ENCODE measurements around the gene FGGY. TPM values are rescaled to one million over a fixed set of nuclear protein-coding genes. Genes with fewer than 3 reads are reported as not detected.
A peak's percentile ranks its signal among the peaks of the same experiment; 100 is the strongest.

Gene FGGY
- polyA plus RNA-seq, 6 donors from 2014 or later, result 6.1 to 12.0 (median 7.3) TPM

DNA sequence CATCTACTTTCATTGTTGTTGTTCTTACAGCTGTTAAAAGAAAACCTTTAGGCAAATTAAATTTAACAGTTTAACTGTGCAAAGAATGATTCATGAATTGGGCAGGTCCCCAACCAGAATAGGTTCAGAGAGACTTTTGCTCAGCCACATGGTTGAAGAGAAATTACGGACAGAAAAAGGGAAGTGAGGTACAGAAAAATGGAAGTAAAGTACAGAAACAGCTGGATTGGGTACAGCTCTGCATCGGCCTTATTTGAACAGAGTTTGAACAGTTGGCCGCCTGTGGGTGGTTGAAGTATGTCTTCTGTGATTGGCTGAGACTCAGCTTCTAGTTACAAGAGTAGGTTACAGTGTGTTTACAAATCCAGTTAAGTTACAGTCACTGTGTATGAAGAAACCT, 210.1 kb downstream of the FGGY start:
- Mint-ChIP-seq H3K9me3 (peaks cover 0 to 8% (median 4%) of the 10 kb centered on the region in 7 donors), H3K4me1 (peaks cover 5 to 11% (median 6%) of the 10 kb centered on the region in 3 donors), H3K36me3 (peaks cover 0 to 13% of the 10 kb centered on the region in 2 donors), H3K27ac (peak overlapping the region in 2 of 6 donors; percentile 52 to 88), H3K27me3 (no peaks in the 10 kb centered on the region), H3K4me3 (no peak overlapping the region)
- ATAC-seq (ENCODE audit: low read depth in 2 of 2) (peak; percentile 92 to 95), DNase-seq (peak; percentile 12)

DNA sequence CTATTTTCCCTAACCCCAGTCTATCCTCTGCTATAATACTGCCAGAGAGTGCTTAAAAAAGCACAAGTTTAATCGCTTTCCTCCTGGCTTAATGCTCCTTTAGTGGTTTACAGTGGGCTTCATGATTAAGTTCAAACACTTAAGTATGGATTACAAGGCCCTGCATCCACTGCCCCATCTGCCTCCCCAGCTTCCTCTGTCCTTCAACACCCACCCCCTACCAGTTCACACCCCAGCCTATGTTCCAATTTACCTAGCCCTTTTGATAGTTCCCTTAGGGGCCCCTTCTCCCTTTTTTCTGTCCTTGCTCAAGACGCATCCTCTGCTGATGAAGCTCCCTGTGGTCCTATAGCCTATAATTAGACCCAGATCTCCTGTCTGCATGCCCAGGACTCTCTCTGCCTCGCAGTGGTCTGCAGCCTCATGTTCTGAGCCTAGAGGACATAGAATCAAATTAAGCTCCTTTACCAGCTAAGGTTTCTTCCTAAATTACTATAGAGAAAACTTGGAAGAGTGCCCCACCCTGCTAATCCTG, 212.5 kb downstream of the FGGY start:
- DNase-seq, result no peak
- Mint-ChIP-seq H3K9me3 (peaks cover 0 to 8% (median 4%) of the 10 kb centered on the region in 7 donors), H3K27ac (peak overlapping the region in 1 of 6 donors; percentile 1), H3K4me3 (no peak overlapping the region), H3K4me1 (peaks cover 5 to 11% (median 6%) of the 10 kb centered on the region in 3 donors), H3K27me3 (no peaks in the 10 kb centered on the region), H3K36me3 (peaks cover 0 to 22% of the 10 kb centered on the region in 2 donors)
- ATAC-seq (ENCODE audit: low read depth in 2 of 2), result no peak

DNA sequence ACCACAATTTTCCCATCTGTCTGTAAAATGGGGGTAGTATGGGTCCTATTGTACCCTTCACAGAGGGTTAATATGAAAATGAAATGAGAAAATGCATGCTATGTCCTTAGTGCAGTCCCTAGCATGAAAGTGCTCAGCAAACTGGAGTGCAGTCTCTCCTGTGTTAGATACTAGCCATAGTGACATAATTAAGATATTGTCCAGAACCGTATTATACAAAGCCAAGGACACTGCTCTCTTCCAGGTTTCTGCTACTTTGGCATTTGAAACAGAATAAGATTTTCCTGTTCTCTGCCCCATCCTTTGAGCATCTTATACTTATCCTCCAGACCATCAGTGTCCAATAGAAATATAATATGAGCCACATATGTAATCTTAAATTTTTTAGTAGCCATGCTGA, 213.4 kb downstream of the FGGY start:
- no peak for DNase-seq
- no peak overlapping the region for H3K4me3 Mint-ChIP-seq
- peaks cover 0 to 30% of the 10 kb centered on the region in 2 donors for H3K36me3 Mint-ChIP-seq
- H3K27ac Mint-ChIP-seq, result no peak overlapping the region
- peaks cover 5 to 11% (median 6%) of the 10 kb centered on the region in 3 donors for H3K4me1 Mint-ChIP-seq
- no peak for ATAC-seq (ENCODE audit: low read depth in 2 of 2)
- no peaks in the 10 kb centered on the region for H3K27me3 Mint-ChIP-seq
- peaks cover 0 to 8% (median 4%) of the 10 kb centered on the region in 7 donors for H3K9me3 Mint-ChIP-seq

DNA sequence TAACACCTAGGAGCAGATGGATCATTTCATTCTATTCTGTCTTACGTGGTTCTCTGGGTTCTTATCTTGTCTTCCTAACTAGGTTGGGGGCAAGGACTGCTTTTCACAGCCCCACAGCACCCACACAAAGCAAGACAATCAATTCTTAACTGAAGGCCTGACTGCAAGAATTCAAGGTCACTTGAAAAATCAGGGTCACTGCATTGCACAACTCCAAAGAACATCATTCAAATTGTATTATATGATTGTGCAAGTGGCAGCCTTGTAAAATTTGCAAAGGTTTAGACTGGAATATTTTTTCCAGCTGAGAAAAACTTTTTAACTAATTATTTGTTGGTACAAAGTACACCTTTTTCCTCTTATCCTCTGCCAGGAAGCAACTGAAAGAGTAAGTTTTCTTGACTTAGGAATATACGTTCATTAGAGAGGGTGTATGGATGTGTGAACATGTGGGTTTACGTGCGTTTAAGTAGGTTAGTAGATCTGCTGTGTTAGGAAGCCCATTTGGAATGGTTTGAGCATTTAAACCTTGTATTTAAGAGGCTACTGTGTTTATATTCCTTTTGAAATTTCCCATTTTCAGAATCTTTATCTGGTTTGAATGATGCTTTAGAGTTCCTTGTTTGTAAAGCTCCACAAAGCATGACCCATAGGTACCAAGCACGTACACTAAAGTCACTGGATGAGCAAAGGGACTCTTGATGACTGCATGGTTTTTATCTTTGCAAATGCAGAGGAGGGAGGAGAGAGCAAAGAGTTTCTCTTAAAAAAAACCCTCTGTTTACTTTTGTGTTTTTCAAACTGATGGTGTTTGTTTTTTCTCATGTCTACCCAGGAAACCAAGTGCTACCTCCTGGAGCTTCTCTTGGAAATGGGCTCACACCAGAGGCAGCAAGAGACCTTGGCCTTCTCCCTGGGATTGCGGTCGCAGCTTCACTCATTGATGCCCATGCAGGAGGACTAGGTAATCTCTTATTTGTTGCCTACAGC, 214.9 kb downstream of the FGGY start:
- H3K27ac Mint-ChIP-seq, result no peak overlapping the region
- ATAC-seq (ENCODE audit: low read depth in 2 of 2), result no peak
- peaks cover 0 to 4% (median 2%) of the 10 kb centered on the region in 7 donors for H3K9me3 Mint-ChIP-seq
- peaks cover 4 to 6% (median 5%) of the 10 kb centered on the region in 3 donors for H3K4me1 Mint-ChIP-seq
- no peaks in the 10 kb centered on the region for H3K27me3 Mint-ChIP-seq
- no peak overlapping the region for H3K4me3 Mint-ChIP-seq
- DNase-seq, result no peak
- peaks cover 0 to 29% of the 10 kb centered on the region in 2 donors for H3K36me3 Mint-ChIP-seq

DNA sequence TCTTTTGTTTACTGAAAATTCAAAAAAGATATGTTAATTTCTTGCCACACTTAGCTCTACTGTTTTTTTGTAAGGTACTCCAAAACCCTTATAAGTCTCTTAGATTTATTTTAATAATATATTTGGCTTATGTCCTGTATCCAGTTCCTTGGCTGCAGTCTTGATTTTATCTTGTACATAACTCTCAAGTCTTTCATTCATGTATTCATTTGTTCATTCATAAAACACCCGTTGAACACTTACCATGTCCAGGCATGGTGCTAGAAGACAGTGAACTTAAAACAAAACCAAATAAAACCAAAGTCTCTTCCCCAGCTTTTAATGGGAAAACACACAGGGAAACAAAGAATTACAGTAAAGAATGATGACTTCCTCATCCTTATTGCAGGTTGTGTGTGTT, 215.8 kb downstream of the FGGY start:
- Mint-ChIP-seq H3K27me3 (no peaks in the 10 kb centered on the region), H3K4me3 (no peak overlapping the region), H3K4me1 (peaks cover 0 to 4% (median 4%) of the 10 kb centered on the region in 3 donors), H3K36me3 (peaks cover 0 to 33% of the 10 kb centered on the region in 2 donors), H3K27ac (no peak overlapping the region), H3K9me3 (peaks cover 0 to 4% (median 0%) of the 10 kb centered on the region in 7 donors)
- DNase-seq (no peak), ATAC-seq (ENCODE audit: low read depth in 2 of 2) (no peak)

DNA sequence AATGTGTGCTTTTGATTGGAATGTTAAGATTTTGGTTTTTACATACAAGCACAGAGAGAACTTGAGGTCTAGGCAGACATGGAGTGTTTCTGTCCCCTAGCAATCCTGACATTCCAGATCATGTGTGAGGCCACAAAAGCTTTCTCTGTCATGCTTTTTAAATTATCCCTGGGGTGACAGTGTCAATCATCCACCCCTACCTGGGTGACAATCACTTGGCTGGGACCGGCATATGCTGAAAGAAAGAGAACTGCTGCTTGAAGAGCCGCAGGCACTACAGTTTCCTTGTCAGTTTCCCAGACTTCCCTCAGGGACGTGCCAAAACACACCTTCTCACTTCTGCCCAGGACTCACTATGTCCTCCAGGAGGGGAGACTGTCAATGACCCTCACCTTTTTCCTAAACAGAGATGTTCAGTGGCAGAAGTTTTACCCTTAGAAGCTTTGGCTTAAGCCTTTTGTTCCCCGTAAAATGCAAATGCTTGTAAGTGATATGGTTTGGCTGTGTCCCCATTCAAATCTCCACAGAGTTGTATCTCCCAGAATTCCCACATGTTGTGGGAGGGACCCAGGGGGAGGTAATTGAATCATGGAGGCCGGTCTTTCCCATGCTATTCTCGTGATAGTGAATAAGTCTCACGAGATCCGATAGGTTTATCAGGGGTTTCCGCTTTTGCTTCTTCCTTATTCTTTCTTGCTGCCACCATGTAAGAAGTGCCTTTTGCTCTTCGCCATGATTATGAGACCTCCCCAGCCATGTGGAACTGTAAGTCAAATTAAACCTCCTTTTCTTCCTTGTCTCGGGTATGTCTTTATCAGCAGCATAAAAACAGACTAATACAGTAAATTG, 217.4 kb downstream of the FGGY start:
- Mint-ChIP-seq H3K4me3 (no peak overlapping the region), H3K9me3 (no peaks in the 10 kb centered on the region), H3K27ac (no peak overlapping the region), H3K27me3 (no peaks in the 10 kb centered on the region), H3K4me1 (no peaks in the 10 kb centered on the region), H3K36me3 (peaks cover 0 to 33% of the 10 kb centered on the region in 2 donors)
- no peak for ATAC-seq (ENCODE audit: low read depth in 2 of 2)
- DNase-seq, result no peak

DNA sequence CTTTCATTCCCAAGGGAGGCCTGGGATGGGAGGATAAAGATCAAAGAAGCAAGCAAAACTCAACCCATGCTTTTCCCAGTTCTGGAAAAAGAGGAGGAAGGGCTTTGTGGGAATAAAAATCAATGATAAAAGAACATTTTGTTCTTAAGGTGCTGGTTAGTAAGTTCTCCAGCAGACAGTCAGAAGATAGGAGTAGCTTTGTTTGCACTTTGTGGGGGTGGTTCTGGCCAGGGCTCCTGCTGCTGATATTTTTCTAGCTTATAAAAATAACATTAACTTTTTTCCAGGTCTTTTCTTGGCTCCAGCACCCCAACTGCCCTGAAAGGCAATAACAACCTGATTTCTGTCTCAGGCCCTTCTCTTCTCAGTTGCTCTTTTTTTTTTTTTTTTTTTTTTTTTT, 220.0 kb downstream of the FGGY start:
- no peak for DNase-seq

DNA sequence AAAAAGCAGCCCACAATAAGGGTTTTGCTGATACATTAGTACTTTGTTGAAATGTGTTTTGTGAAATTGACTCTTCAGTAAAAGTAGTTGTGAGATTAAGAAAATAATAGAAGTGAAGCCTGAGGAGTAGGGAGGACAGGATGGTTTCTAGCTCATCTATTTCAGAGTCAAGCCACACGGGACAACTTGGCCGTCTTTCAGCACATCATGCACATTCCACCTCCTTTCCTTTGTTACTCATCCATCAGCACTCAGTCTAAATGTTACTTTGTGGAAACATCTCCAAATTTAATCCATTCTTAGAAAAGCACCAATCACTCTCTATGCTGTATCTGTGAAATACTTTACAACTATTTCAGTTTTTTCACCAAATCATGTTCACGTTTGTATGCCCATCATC, 223.3 kb downstream of the FGGY start:
- Mint-ChIP-seq H3K9me3 (no peaks in the 10 kb centered on the region), H3K4me3 (no peak overlapping the region), H3K36me3 (peaks cover 0 to 12% of the 10 kb centered on the region in 2 donors), H3K4me1 (no peaks in the 10 kb centered on the region), H3K27ac (no peak overlapping the region), H3K27me3 (no peaks in the 10 kb centered on the region)
- no peak for ATAC-seq (ENCODE audit: low read depth in 2 of 2)
- no peak for DNase-seq

More for the DNA sequence above, 220.0 kb downstream of the FGGY start:
- Mint-ChIP-seq H3K27ac (peak overlapping the region in 1 of 6 donors; percentile 52), H3K36me3 (peaks cover 0 to 33% of the 10 kb centered on the region in 2 donors), H3K27me3 (no peaks in the 10 kb centered on the region), H3K4me3 (no peak overlapping the region), H3K4me1 (no peaks in the 10 kb centered on the region), H3K9me3 (no peaks in the 10 kb centered on the region)
- no peak for ATAC-seq (ENCODE audit: low read depth in 2 of 2)

DNA sequence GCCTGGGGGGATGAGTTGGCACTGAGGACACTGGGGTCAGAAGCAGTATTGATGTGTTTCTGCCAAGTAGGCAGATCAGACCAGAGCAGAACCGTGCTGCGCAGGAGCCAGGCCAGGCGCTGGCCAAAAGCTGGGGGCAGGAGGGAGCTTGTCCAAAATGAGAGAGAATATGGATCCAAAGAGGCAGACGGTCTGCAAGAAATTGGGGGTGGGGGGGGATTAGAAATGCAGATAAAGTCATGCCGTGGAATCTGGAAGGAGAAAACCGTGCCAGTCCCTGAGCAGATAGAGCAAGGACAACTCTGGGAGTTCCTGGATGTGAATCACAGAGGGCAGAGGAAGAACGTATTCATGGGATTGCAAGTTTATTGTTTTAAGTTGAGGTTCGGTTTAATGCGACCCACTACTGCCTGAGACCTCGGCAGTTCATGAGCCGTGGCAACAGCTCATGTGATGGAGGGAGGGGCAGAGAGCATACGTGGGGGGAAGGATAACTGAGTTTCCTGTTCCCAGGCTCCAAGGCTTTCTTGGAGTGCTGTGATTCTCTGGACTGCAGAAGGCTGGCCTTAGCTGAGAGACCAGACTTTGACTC, 224.0 kb downstream of the FGGY start:
- peaks cover 0 to 5% of the 10 kb centered on the region in 2 donors for H3K36me3 Mint-ChIP-seq
- ATAC-seq (ENCODE audit: low read depth in 2 of 2), result no peak

DNA sequence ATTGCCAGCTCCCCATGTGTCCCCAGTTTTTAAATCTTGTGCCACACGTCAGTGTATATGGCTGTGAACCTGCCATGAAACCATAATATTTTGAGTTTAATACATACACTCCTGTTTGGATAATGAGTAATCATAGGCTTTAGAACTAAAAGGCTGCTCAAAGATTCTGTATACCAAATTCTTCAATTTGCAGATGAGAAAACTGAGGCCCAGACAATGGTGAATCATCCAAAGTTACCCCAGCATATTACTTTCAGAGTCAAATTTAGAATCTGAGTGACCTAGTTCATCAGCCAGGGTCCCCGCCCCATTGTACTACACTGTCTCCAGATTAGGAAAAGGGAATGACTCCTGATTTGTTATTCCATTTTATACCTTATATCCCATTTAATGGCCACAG, 224.6 kb downstream of the FGGY start:
- no peak for ATAC-seq (ENCODE audit: low read depth in 2 of 2)

More for the DNA sequence above, 224.0 kb downstream of the FGGY start:
- H3K9me3 Mint-ChIP-seq, result no peaks in the 10 kb centered on the region
- DNase-seq, result no peak
- H3K27me3 Mint-ChIP-seq, result no peaks in the 10 kb centered on the region
- H3K4me3 Mint-ChIP-seq, result no peak overlapping the region
- no peak overlapping the region for H3K27ac Mint-ChIP-seq
- no peaks in the 10 kb centered on the region for H3K4me1 Mint-ChIP-seq

DNA sequence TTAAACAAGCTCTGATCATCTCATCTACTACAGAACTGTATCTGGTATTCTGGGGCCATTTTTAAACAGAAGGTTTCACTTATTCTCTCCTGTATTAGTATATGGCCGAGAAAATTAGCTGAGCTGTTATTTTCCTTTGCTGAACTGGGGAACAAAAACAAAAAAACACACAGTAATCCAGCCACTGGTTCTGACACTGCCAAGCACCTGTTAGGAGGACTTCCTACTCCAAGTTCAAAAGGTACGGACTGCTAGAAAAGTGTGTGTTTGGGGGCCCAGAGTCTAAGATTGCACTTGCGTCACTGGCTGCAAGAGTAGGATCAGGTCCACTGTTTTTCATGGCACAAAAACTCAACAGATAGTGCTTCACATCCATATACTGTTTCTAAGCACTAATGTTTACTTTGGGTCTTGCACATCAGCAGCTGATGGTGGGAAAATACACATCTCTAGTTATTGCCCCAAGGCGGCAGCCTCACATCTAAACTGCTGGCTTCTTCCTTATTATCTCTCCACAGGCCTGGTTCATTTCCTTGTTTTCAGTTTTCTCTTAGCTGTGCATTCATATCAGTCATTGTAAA, 226.1 kb downstream of the FGGY start:
- Mint-ChIP-seq H3K4me1 (no peaks in the 10 kb centered on the region), H3K9me3 (no peaks in the 10 kb centered on the region), H3K27ac (peak overlapping the region in 1 of 6 donors; percentile 11), H3K27me3 (no peaks in the 10 kb centered on the region), H3K36me3 (no peaks in the 10 kb centered on the region), H3K4me3 (no peak overlapping the region)
- DNase-seq (no peak), ATAC-seq (ENCODE audit: low read depth in 2 of 2) (no peak)

More for the DNA sequence above, 224.6 kb downstream of the FGGY start:
- H3K4me3 Mint-ChIP-seq, result no peak overlapping the region
- H3K9me3 Mint-ChIP-seq, result no peaks in the 10 kb centered on the region
- H3K27me3 Mint-ChIP-seq, result no peaks in the 10 kb centered on the region
- DNase-seq, result no peak
- no peak overlapping the region for H3K27ac Mint-ChIP-seq
- no peaks in the 10 kb centered on the region for H3K4me1 Mint-ChIP-seq
- peaks cover 0 to 4% of the 10 kb centered on the region in 2 donors for H3K36me3 Mint-ChIP-seq

DNA sequence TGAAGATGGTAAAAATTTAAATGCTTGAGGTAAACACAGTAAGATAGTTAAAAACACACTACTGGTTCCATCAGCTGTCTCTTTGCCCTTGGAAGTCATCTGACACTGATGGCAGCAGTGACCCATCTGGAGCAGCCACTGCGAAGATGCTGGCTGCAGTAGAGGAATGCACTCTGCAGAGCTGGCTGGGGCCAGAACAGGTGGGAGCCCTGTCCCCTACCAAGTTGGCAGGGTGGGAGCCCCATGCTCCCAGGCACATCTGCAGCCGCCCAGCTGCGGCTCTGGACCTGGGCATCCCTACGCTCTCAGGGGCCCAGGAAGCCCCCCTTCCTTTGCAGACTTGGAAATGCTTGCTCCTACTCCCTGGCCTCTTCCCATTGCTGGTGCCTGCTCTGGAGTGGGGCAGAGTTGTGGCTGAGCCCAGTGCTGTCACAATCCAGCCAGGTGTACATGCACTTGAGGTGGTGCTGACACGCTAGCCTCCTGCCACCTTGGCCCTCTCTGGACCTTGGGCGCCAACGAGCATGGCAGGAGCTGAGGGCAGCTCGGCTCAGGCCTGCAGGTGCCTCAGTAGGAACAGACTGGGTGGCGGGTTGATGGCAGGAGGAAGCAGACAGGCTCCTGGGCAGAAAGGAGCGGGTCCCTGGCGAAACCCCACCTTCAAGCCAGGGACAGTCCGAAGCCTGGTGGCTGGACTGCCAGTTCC, 227.0 kb downstream of the FGGY start:
- DNase-seq (no peak), ATAC-seq (ENCODE audit: low read depth in 2 of 2) (no peak)
- Mint-ChIP-seq H3K4me1 (no peaks in the 10 kb centered on the region), H3K27ac (no peak overlapping the region), H3K36me3 (no peaks in the 10 kb centered on the region), H3K9me3 (no peaks in the 10 kb centered on the region), H3K27me3 (no peaks in the 10 kb centered on the region), H3K4me3 (no peak overlapping the region)
